ENCODE data around the gene TASOR2. TPM values are rescaled to one million over a fixed set of nuclear protein-coding genes. Genes with fewer than 3 reads are reported as not detected.

The TASOR2 gene
- total and polyA plus RNA-seq, 7 experiments from 2014 or later: 14.7 to 86.5 (median 58.4) TPM

DNA sequence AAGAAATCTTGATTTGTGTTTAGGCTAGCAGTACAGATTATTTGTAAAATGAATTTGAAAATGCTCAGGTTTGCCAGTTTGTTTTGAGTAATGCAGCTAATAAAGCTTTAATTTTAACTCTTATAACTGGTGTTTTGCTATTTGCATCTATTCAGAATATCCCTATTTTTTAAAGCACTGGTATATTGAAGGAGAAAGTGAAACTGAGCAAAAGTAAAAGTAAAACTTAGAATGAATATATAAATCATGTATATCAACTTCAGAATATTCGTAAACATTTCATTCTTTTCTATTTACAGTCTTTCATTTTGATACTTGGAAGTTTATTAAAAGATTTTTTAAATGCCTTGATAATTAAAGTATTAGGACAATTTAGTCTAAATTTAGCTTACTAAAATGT lies 26.2 kb downstream of the TASOR2 start:
- POLR2A ChIA-PET: interaction anchor here (0.6 to 1.7 kb wide), 2 partner anchors 27 to 130 kb away, joined by 3 to 7 read pairs; partner anchors contain the start of gene TASOR2
- peak overlapping the region in 4 of 9 donors; percentile 68 to 89 (median 82) for H3K27ac Mint-ChIP-seq
- intact Hi-C loops (cut with micrococcal nuclease): loop anchor here (1.0 to 2.0 kb wide), 4 partner anchors 18 to 27 kb away; partner anchors contain the start of gene TASOR2 (in 1 of the 2)

DNA sequence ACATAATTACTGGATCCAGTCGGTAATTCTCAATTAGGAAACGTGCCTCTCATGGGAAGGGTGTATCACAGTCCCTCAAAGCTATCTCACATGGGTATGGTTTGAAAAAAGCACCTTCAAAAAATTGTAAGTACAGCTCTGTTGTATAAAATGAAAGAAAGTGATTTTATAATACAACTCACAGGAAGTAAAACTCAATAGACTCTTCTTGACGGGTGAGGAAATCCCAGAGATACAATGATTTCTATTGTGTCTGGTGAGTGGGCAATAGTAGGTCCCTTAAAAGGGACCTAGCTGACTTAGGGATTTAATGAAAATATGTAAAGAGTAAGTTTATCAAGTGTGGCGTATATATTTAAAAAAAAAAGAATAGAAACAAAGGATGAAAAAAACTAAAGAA lies 27.0 kb downstream of the TASOR2 start:
- Histone ChIP-seq H3K9me3 (ENCODE audit: control insufficient read depth in 2 of 3, low read length in 3 of 3) (no peaks in the 10 kb centered on the region), H3K27me3 (ENCODE audit: control insufficient read depth in 2 of 2, insufficient read depth in 2 of 2, low read length in 2 of 2) (no peaks in the 10 kb centered on the region), H3K4me1 (ENCODE audit: control insufficient read depth in 2 of 2, insufficient read depth in 2 of 2, low read length in 2 of 2) (peaks cover 11 to 20% of the 10 kb centered on the region in 2 donors), H3K4me3 (ENCODE audit: low read length) (peak overlapping the region; percentile 32), H3K27ac (ENCODE audit: low read depth, low read length) (peak overlapping the region; percentile 20), H3K36me3 (ENCODE audit: control insufficient read depth in 2 of 3, insufficient read depth in 3 of 3, low read length in 3 of 3) (no peaks in the 10 kb centered on the region)
- Mint-ChIP-seq H3K27me3 (no peaks in the 10 kb centered on the region), H3K36me3 (peaks cover 0 to 20% (median 6%) of the 10 kb centered on the region in 5 donors), H3K9me3 (peaks cover 0 to 4% (median 0%) of the 10 kb centered on the region in 11 donors), H3K4me3 (peak overlapping the region; percentile 41 to 84 (median 70)), H3K4me1 (peaks cover 32 to 87% (median 73%) of the 10 kb centered on the region in 7 donors), H3K27ac (peak overlapping the region; percentile 1 to 89 (median 72))
- DNase-seq (peak in 2 of 9 donors; percentile 11 to 17), ATAC-seq (peak; percentile 42)
- POLR2A ChIA-PET: interaction anchor here (0.7 to 1.4 kb wide), 3 partner anchors 20 to 787 kb away, joined by 3 to 5 read pairs (median 3); partner anchors contain the start of gene TASOR2
- intact Hi-C loops (cut with micrococcal nuclease): loop anchor here (1.0 to 2.0 kb wide), 3 partner anchors 19 to 27 kb away; partner anchors contain the start of gene TASOR2 (in 1 of the 2)
- CTCF ChIA-PET: interaction anchor here (0.7 kb wide), 1 partner anchor 270 kb away, joined by 3 read pairs; no protein-coding TSS in a partner anchor

More for the DNA sequence above, 26.2 kb downstream of the TASOR2 start:
- Histone ChIP-seq H3K27ac (ENCODE audit: low read depth, low read length) (peak overlapping the region; percentile 20), H3K4me3 (ENCODE audit: low read length) (peak overlapping the region; percentile 32), H3K36me3 (ENCODE audit: control insufficient read depth in 2 of 3, insufficient read depth in 3 of 3, low read length in 3 of 3) (no peaks in the 10 kb centered on the region), H3K27me3 (ENCODE audit: control insufficient read depth in 2 of 2, insufficient read depth in 2 of 2, low read length in 2 of 2) (no peaks in the 10 kb centered on the region), H3K9me3 (ENCODE audit: control insufficient read depth in 2 of 3, low read length in 3 of 3) (no peaks in the 10 kb centered on the region), H3K4me1 (ENCODE audit: control insufficient read depth in 2 of 2, insufficient read depth in 2 of 2, low read length in 2 of 2) (peaks cover 11 to 20% of the 10 kb centered on the region in 2 donors)
- CTCF ChIA-PET: interaction anchor here (1.1 kb wide), 1 partner anchor 80 kb away, joined by 3 read pairs; no protein-coding TSS in a partner anchor
- H3K4me3 Mint-ChIP-seq: peak overlapping the region; percentile 16 to 84 (median 70)
- ATAC-seq: no peak
- H3K36me3 Mint-ChIP-seq: peaks cover 0 to 24% (median 6%) of the 10 kb centered on the region in 5 donors
- no peaks in the 10 kb centered on the region for H3K27me3 Mint-ChIP-seq
- H3K9me3 Mint-ChIP-seq: peaks cover 0 to 4% (median 0%) of the 10 kb centered on the region in 11 donors
- DNase-seq: peak in 1 of 9 donors; percentile 7
- H3K4me1 Mint-ChIP-seq: peaks cover 31 to 91% (median 79%) of the 10 kb centered on the region in 7 donors

DNA sequence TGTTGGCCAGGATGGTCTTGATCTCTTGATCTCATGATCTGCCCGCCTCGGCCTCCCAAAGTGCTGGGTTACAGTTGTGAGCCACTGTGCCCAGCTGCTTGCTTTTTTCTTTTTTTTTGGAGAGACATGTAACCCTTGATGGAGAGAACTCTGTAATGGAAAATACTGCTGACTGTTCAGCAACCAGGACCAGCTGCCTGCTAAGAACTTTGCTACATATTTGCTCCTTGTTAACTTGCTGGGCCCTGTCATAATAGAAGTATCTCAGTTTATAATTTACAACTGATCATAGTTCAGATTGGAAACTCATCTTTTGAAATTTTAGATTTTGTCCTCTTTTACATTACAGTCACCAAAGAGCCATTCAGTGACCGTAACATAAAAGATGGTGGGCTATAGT lies 34.9 kb downstream of the TASOR2 start:
- Mint-ChIP-seq H3K9me3 (peaks cover 0 to 4% (median 0%) of the 10 kb centered on the region in 11 donors), H3K27ac (peak overlapping the region in 2 of 9 donors; percentile 8 to 41), H3K4me1 (peaks cover 6 to 40% (median 23%) of the 10 kb centered on the region in 7 donors), H3K4me3 (no peak overlapping the region), H3K27me3 (no peaks in the 10 kb centered on the region), H3K36me3 (peaks cover 9 to 41% (median 14%) of the 10 kb centered on the region in 5 donors)
- intact Hi-C loops (cut with micrococcal nuclease): no loop called here
- ATAC-seq: no peak
- H3K36me3 ChIP-seq (ENCODE audit: control insufficient read depth in 2 of 3, insufficient read depth in 3 of 3, low read length in 3 of 3): peaks cover 0 to 18% (median 0%) of the 10 kb centered on the region in 3 experiments
- H3K4me3 ChIP-seq (ENCODE audit: low read length): no peak overlapping the region
- ChIA-PET POLR2A (no interaction called here), CTCF (no interaction called here)
- H3K9me3 ChIP-seq (ENCODE audit: control insufficient read depth in 2 of 3, low read length in 3 of 3): no peaks in the 10 kb centered on the region
- H3K27me3 ChIP-seq (ENCODE audit: control insufficient read depth in 2 of 2, insufficient read depth in 2 of 2, low read length in 2 of 2): no peaks in the 10 kb centered on the region
- DNase-seq: no peak
- no peak overlapping the region for H3K27ac ChIP-seq (ENCODE audit: low read depth, low read length)
- H3K4me1 ChIP-seq (ENCODE audit: control insufficient read depth in 2 of 2, insufficient read depth in 2 of 2, low read length in 2 of 2): no peaks in the 10 kb centered on the region

DNA sequence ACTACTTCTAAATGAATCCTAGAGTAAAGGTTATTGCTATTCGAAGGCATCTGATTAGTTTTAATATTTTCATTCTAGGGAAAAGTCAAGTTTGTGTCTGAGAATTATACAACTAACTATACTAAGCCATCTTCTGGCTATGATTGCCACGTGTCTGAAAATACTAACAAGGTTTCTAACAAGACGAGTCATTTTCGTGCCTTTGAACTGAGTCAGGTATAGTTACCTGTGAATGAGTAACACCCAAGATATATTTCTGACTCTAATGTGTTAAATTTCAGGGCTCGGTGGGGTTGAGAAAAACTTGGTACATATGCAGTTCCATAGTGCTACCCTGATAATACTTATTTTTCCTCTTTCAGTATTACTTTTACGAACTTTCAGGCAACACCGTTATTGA lies 35.5 kb downstream of the TASOR2 start:
- no peak for ATAC-seq
- Mint-ChIP-seq H3K9me3 (no peaks in the 10 kb centered on the region), H3K36me3 (peaks cover 5 to 44% (median 14%) of the 10 kb centered on the region in 5 donors), H3K27ac (no peak overlapping the region), H3K4me3 (no peak overlapping the region), H3K4me1 (peaks cover 4 to 34% (median 23%) of the 10 kb centered on the region in 7 donors), H3K27me3 (no peaks in the 10 kb centered on the region)
- ChIA-PET POLR2A (interaction anchor here (0.6 kb wide), 1 partner anchor 64 kb away, joined by 3 read pairs; no protein-coding TSS in a partner anchor), CTCF (interaction anchor here (0.6 to 0.7 kb wide), 3 partner anchors 12 to 1473 kb away, joined by 3 to 5 read pairs (median 4); no protein-coding TSS in a partner anchor)
- DNase-seq: no peak
- no peaks in the 10 kb centered on the region for H3K27me3 ChIP-seq (ENCODE audit: control insufficient read depth in 2 of 2, insufficient read depth in 2 of 2, low read length in 2 of 2)
- no peak overlapping the region for H3K4me3 ChIP-seq (ENCODE audit: low read length)
- H3K36me3 ChIP-seq (ENCODE audit: control insufficient read depth in 2 of 3, insufficient read depth in 3 of 3, low read length in 3 of 3): peaks cover 0 to 18% (median 0%) of the 10 kb centered on the region in 3 experiments
- H3K9me3 ChIP-seq (ENCODE audit: control insufficient read depth in 2 of 3, low read length in 3 of 3): no peaks in the 10 kb centered on the region
- H3K27ac ChIP-seq (ENCODE audit: low read depth, low read length): no peak overlapping the region
- no peaks in the 10 kb centered on the region for H3K4me1 ChIP-seq (ENCODE audit: control insufficient read depth in 2 of 2, insufficient read depth in 2 of 2, low read length in 2 of 2)
- intact Hi-C loops (cut with micrococcal nuclease): no loop called here

DNA sequence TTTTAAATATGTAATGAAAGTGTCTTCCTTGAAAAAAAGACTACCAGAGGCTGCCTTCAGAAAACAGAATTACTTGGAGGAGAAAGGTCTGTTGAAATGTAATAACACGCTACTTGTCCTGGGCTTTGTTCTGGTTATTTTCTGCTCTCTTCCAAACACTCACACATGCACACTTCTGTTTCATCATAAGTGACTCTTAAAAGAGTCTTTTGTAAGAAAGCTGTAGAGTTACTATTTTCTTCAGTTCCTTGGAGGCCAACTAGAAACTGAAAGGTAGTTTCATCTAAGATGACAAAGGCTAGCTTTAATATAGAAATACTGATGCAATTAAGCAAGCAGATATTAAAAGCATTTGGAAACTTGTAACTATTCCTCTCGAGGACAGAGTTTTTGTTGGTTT lies 39.1 kb downstream of the TASOR2 start:
- H3K27ac Mint-ChIP-seq: peak overlapping the region in 5 of 9 donors; percentile 2 to 34 (median 18)
- H3K4me3 Mint-ChIP-seq: no peak overlapping the region
- H3K27ac ChIP-seq (ENCODE audit: low read depth, low read length): no peak overlapping the region
- H3K4me1 ChIP-seq (ENCODE audit: control insufficient read depth in 2 of 2, insufficient read depth in 2 of 2, low read length in 2 of 2): no peaks in the 10 kb centered on the region
- no peaks in the 10 kb centered on the region for H3K27me3 Mint-ChIP-seq
- no peaks in the 10 kb centered on the region for H3K9me3 ChIP-seq (ENCODE audit: control insufficient read depth in 2 of 3, low read length in 3 of 3)
- no peaks in the 10 kb centered on the region for H3K9me3 Mint-ChIP-seq
- peaks cover 0 to 18% (median 14%) of the 10 kb centered on the region in 7 donors for H3K4me1 Mint-ChIP-seq
- intact Hi-C loops (cut with micrococcal nuclease): no loop called here
- no peak overlapping the region for H3K4me3 ChIP-seq (ENCODE audit: low read length)
- CTCF ChIA-PET: no interaction called here
- ATAC-seq (no peak), DNase-seq (no peak)
- H3K27me3 ChIP-seq (ENCODE audit: control insufficient read depth in 2 of 2, insufficient read depth in 2 of 2, low read length in 2 of 2): no peaks in the 10 kb centered on the region
- peaks cover 0 to 37% (median 6%) of the 10 kb centered on the region in 3 experiments for H3K36me3 ChIP-seq (ENCODE audit: control insufficient read depth in 2 of 3, insufficient read depth in 3 of 3, low read length in 3 of 3)
- POLR2A ChIA-PET: no interaction called here
- peaks cover 9 to 56% (median 20%) of the 10 kb centered on the region in 5 donors for H3K36me3 Mint-ChIP-seq

DNA sequence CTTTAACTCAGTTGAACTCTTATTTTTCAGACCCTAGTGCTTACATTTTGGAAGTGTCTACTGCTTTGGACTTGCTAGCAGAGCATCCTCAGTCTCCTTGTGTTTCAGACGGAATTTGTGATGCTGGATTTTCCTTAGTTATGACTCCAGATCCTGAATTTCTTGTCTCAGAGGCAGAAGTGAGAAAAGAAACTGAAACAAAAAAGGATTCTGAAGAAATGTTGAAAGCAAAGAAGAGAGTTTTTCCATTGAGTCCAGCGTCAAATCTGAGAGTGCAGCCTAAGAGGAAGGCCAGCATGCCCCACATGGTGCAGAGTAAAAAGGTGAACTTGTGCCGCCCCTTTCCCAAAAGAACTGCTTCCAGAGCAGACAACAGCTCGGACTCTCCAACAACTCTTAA lies 46.1 kb downstream of the TASOR2 start:
- peaks cover 5 to 54% (median 35%) of the 10 kb centered on the region in 5 donors for H3K36me3 Mint-ChIP-seq
- ChIA-PET CTCF (no interaction called here), POLR2A (interaction anchor here (1.4 kb wide), 1 partner anchor 10 kb away, joined by 4 read pairs; no protein-coding TSS in a partner anchor)

More for the DNA sequence above, 46.1 kb downstream of the TASOR2 start:
- no peak overlapping the region for H3K4me3 ChIP-seq (ENCODE audit: low read length)
- intact Hi-C loops (cut with micrococcal nuclease): loop anchor here (5.0 kb wide), 2 partner anchors 43 to 98 kb away; no protein-coding TSS in a partner anchor
- H3K4me1 ChIP-seq (ENCODE audit: control insufficient read depth in 2 of 2, insufficient read depth in 2 of 2, low read length in 2 of 2): no peaks in the 10 kb centered on the region
- Mint-ChIP-seq H3K27me3 (no peaks in the 10 kb centered on the region), H3K9me3 (no peaks in the 10 kb centered on the region), H3K4me1 (peaks cover 7 to 31% (median 21%) of the 10 kb centered on the region in 7 donors), H3K27ac (peak overlapping the region in 4 of 9 donors; percentile 18 to 57 (median 30)), H3K4me3 (peak overlapping the region in 1 of 10 donors; percentile 44)
- peaks cover 0 to 55% (median 15%) of the 10 kb centered on the region in 3 experiments for H3K36me3 ChIP-seq (ENCODE audit: control insufficient read depth in 2 of 3, insufficient read depth in 3 of 3, low read length in 3 of 3)
- no peaks in the 10 kb centered on the region for H3K9me3 ChIP-seq (ENCODE audit: control insufficient read depth in 2 of 3, low read length in 3 of 3)
- no peak for DNase-seq
- no peaks in the 10 kb centered on the region for H3K27me3 ChIP-seq (ENCODE audit: control insufficient read depth in 2 of 2, insufficient read depth in 2 of 2, low read length in 2 of 2)
- H3K27ac ChIP-seq (ENCODE audit: low read depth, low read length): no peak overlapping the region
- ATAC-seq: no peak

Data from naive thymus-derived CD4-positive, alpha-beta T cell (primary cell).